ENCODE data around the gene CDK14.

GRCh38 chr7:90777886-90778285, 181.8 kb downstream of the CDK14 start:
- TF ChIP-seq CTCF (conservative IDR thresholded peaks at IDR 0.05) = no peak
- TF ChIP-seq EZH2 (IDR thresholded peaks at IDR 0.05; ENCODE audit: low read depth) = no peak
